ENCODE data around the gene PARD6B.
A peak's percentile ranks its signal among the peaks of the same experiment; 100 is the strongest.
"Not testable (repeated sequence)": the region's sequence is repeated elsewhere in the genome, so short reads cannot be mapped to it uniquely, and the experiment has no call there.

Gene PARD6B

GRCh38 chr20:50731055-50731929 lies at the start of gene PARD6B:
Gene PARD6B (plus strand): TSS chr20:50731580. CDS start chr20:50731787, 207 bp downstream.
- DNase-seq (ENCODE audit: low read depth): peak; percentile 99

DNA sequence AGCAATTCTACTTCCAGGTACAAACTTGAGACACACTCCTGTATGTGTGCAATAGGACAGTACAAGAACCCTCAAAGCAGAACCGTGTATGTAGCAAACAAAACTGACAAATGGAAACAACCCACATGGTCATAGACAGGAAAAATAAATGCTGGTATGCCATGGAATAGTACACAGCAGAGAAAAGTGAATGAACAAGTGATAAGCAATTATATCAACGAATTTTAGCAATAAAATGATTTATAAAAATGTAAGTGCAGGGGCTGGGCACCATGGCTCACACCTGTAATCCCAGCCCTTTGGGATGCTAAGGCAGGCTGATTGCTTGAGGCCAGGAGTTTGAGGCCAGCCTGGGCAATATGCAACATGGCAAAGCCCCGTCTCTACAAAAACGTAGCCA lies 49.3 kb upstream of the PARD6B start:
- DNase-seq (ENCODE audit: low read depth): no peak

DNA sequence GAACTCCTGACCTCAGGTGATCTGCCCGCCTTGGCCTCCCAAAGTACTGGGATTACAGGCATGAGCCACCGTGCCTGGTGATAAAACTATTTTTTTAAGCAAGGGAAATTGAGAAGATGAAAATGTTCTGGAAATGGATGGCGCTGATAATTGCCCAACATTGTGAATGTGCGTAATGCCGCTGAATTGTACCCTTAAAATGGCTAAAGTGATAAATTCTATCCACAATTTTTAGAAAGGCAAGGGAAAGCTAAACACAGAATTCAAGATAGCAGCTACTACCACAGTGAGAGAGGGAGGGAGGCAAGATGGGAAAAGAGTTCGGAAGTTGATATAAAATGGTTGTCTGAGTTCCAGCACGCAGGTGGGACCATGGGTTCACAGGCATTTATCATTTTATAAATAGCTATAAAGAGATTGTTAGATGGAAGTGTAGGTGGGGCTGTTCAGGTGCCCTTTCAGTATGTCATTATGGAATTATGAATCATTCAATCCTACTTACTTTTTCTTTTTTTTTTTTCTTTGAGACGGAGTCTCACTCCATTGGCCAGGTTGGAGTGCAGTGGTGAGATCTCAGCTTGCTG lies 48.3 kb upstream of the PARD6B start:
- DNase-seq (ENCODE audit: low read depth): no peak

DNA sequence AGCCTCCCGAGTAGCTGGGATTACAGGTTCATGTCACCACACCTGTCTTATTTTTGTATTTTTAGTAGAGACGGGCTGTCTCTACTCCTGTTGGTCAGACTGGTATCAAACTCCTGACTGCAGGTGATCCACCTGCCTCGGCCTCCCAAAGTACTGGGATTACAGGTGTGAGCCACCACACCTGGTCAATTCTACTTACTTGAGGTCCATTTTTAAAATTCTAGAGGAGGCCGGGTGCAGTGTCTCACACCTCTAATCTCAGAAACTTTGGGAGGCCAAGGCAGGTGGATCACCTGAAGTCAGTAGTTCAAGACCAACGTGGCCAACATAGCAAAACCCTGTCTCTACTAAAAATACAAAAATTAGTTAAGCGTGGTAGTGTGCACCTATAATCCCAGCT lies 47.8 kb upstream of the PARD6B start:
- no peak for DNase-seq (ENCODE audit: low read depth)

DNA sequence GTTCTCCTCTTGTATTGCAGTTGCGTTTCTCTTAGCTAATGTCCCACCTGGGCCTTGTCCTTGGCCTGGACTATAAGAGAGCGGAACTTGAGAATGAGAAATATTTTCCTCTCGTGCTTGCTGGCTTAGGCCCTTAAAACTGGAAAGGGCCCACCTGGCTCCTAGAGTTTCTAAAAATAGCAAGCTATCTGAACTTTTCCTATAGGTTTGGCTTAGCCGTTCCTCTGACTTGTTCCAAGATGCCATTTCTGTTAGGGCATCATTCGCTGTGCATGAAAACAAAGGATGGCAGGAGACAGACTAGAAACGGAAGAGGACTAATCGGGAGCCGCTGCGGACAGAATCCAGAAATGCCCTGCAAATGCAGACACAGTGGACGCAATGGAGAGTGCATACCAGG lies 44.6 kb upstream of the PARD6B start:
- DNase-seq (ENCODE audit: low read depth): no peak

DNA sequence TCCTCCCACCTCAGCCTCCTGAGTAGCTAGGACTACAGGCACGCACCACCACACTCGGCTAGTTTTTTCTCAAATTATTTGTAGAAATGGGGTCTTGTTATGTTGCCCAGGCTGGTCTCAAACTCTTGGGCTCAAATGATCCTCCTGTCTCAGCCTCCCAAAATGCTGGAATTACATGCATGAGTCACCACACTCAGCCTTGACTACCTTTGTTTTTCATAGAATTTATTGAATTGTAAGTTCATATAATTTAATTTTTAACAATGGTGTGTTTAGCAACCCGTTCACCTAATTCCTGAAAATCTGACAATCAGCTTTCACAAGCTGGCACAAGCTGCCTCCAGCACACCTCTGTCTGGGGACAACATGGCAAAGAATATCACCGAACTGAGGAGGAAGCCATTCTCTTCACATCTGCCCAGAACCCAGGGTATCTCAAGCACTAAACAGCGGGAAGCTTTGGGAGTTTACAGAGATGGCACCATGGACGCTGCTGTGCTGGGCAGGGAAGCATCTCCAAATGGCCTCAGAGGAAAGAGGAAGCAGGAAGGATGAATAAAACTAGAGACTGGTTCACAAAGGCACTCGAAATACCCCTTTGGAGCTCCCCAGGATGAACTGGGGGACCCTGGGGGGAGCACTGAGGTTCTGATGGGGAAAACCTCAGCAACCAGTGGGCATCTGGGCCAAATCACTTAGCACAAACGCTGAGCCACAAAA lies 43.0 kb upstream of the PARD6B start:
- DNase-seq (ENCODE audit: low read depth): no peak

- DNase-seq (ENCODE audit: low read depth): no peak
Observed at GRCh38 chr20:50689864-50690649, 41.3 kb upstream of the PARD6B start.

GRCh38 chr20:50690650-50691572 lies 40.5 kb upstream of the PARD6B start, which contains the start of gene RIPOR3:
Gene RIPOR3 (minus strand): TSS chr20:50691542. CDS start chr20:50691128, 414 bp downstream.
- no peak for DNase-seq (ENCODE audit: low read depth)

- no peak for DNase-seq (ENCODE audit: low read depth)
Observed at GRCh38 chr20:50691573-50692551, 39.5 kb upstream of the PARD6B start.

- DNase-seq (ENCODE audit: low read depth): no peak
Observed at GRCh38 chr20:50692552-50692933, 38.8 kb upstream of the PARD6B start.

- no peak for DNase-seq (ENCODE audit: low read depth)
Observed at GRCh38 chr20:50693001-50693400, 38.4 kb upstream of the PARD6B start.

DNA sequence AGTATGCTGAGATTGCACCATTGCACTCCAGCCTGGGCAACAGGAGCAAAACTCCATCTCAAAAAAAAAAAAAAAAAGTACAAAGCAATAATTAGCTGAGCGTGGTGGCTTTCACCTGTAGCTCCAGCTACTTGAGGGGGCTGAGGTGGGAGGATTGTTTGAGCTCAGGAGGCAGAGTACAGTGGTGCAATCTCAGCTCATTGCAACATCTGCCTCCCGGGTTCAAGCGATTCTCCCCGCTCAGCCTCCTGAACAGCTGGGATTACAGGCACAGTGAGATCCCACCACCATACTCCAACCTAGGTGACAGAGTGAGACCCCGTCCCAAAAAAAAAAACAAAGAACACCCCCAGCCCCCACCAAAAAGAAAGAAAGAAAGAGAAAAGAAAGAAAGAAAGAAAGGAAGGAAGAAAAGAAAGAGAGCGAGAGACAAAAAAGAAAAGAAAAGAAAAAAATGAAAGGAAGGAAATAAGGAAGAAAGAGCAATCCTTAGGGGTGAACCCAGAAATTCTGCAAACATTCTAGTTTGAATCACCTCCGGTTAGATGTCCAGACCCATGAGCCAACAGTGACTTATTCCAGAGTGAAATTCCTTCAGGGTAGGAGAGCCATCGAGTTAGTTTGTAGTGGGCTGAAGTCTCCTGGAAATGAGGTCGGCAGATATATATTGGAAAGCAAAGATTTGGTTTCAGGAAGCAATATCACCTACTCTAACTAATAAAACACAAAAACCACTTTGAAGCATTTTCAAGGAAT lies 36.8 kb upstream of the PARD6B start:
- no peak for DNase-seq (ENCODE audit: low read depth)

GRCh38 chr20:50695135-50695872 lies 36.1 kb upstream of the PARD6B start:
- DNase-seq (ENCODE audit: low read depth): no peak

DNA sequence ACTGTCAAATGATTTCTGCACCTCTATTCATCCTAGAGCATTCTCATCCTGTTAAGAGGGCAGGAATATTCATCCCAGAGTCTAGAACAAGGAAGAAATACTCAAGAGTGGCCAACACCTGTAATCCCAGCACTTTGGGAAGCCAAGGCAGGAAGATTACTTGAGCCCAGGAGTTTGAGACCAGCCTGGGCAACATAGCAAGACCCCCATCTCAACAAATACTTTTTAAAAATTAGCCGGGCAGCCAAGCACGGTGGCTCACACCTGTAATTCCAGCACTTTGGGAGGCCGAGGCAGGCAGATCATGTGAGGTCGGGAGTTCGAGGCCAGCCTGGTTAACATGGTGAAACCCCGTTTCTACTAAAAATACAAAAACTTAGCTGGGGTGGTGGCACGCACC lies 33.1 kb upstream of the PARD6B start:
- DNase-seq (ENCODE audit: low read depth): not testable (repeated sequence)

- DNase-seq (ENCODE audit: low read depth): no peak
Observed at GRCh38 chr20:50699688-50700087, 31.7 kb upstream of the PARD6B start.

GRCh38 chr20:50701041-50701963 lies 30.1 kb upstream of the PARD6B start:
- DNase-seq (ENCODE audit: low read depth): no peak
